Keratinocyte (primary cell): ENCODE results near the gene OSBPL5. TPM values are rescaled to one million over a fixed set of nuclear protein-coding genes. Genes with fewer than 3 reads are reported as not detected.

Experiments
- DNase-seq: peaks from one replicate; pipeline ENCODE4 v3.0.0-alpha.2; 2011; ENCODE audit warnings: low read depth, missing footprints, low spot score
- FAIRE-seq: peaks from 2 replicates; lab custom pipeline; 2011; peaks lifted over from hg19 to GRCh38; lab: Jason Lieb, UNC
- H2AFZ ChIP-seq: 2 replicates; pipeline ENCODE4 v1.6.0; 2012; ENCODE audit warnings: low read length, control low read depth, inconsistent platforms; ENCODE audit not compliant: control insufficient read depth
- H3K27ac ChIP-seq: 2 replicates; pipeline ENCODE4 v1.5.1; 2011; ENCODE audit warnings: low read length; ENCODE audit not compliant: control insufficient read depth, insufficient read depth
- H3K27me3 ChIP-seq: 3 replicates; pipeline ENCODE4 v1.6.0; 2011; ENCODE audit warnings: low read length; ENCODE audit not compliant: control insufficient read depth, insufficient read depth; ENCODE audit errors: extremely low read depth
- H3K36me3 ChIP-seq, 2 experiments: 2 replicates in 1 of 2; 3 replicates in 1 of 2; pipeline ENCODE4 v1.5.1; 2011; ENCODE audit warnings: low read length in 2 of 2, mild to moderate bottlenecking in 1 of 2; ENCODE audit not compliant: control insufficient read depth in 2 of 2, insufficient read depth in 2 of 2; ENCODE audit errors: extremely low read depth in 1 of 2
- H3K4me1 ChIP-seq: 3 replicates; pipeline ENCODE4 v1.5.1; 2011; ENCODE audit warnings: low read length; ENCODE audit not compliant: control insufficient read depth, insufficient read depth; ENCODE audit errors: extremely low read depth
- H3K4me2 ChIP-seq: 3 replicates; pipeline ENCODE4 v1.6.0; 2011; ENCODE audit warnings: low read depth, low read length; ENCODE audit not compliant: control insufficient read depth, insufficient read depth; ENCODE audit errors: extremely low read depth
- H3K4me3 ChIP-seq, 3 experiments: fragments of 200-600 bp in 1 of 3; sonication (generic) in 1 of 3; 2 replicates in 2 of 3; 3 replicates in 1 of 3; pipeline ENCODE4 v1.5.1; 2011 to 2016; ENCODE audit warnings: low read length in 3 of 3, mild to moderate bottlenecking in 3 of 3, control low read depth in 2 of 3, inconsistent platforms in 1 of 3, low read depth in 1 of 3, mixed read lengths in 1 of 3, mixed run types in 1 of 3, moderate library complexity in 1 of 3; ENCODE audit not compliant: control insufficient read depth in 2 of 3, insufficient read depth in 2 of 3; ENCODE audit errors: extremely low read depth in 1 of 3
- H3K79me2 ChIP-seq: 2 replicates; pipeline ENCODE4 v1.6.0; 2012; ENCODE audit warnings: low read length; ENCODE audit not compliant: control insufficient read depth, insufficient read depth
- H3K9ac ChIP-seq: 3 replicates; pipeline ENCODE4 v1.6.0; 2011; ENCODE audit warnings: low read length; ENCODE audit not compliant: control insufficient read depth, insufficient read depth; ENCODE audit errors: extremely low read depth
- H3K9me1 ChIP-seq: 3 replicates; pipeline ENCODE4 v1.6.0; 2011; ENCODE audit warnings: low read length; ENCODE audit not compliant: control insufficient read depth, insufficient read depth; ENCODE audit errors: extremely low read depth
- H3K9me3 ChIP-seq: 2 replicates; pipeline ENCODE4 v1.5.1; 2012; ENCODE audit warnings: low read depth, low read length; ENCODE audit not compliant: control insufficient read depth
- H4K20me1 ChIP-seq: 3 replicates; pipeline ENCODE4 v1.6.0; 2011; ENCODE audit warnings: low read length; ENCODE audit not compliant: control insufficient read depth, insufficient read depth; ENCODE audit errors: extremely low read depth
- CTCF ChIP-seq, 3 experiments: IDR thresholded peaks in 1 of 3; conservative IDR thresholded peaks in 1 of 3; optimal IDR thresholded peaks in 1 of 3; 2 replicates in 2 of 3; 3 replicates in 1 of 3; pipeline versions ENCODE3 to v1.5.1; 2011; ENCODE audit warnings: low read length in 3 of 3, mild to moderate bottlenecking in 3 of 3, moderate library complexity in 2 of 3, control low read depth in 1 of 3, inconsistent platforms in 1 of 3; ENCODE audit not compliant: insufficient read depth in 2 of 3; ENCODE audit errors: extremely low read depth in 1 of 3
- EZH2 ChIP-seq: IDR thresholded peaks from one replicate; pipeline ENCODE4 v1.6.1; 2012; ENCODE audit warnings: inconsistent platforms, mild to moderate bottlenecking, low read length, moderate library complexity
- dilution Hi-C: fragments of 300-500 bp; cut with MboI; formaldehyde crosslinking; loops from one replicate; pipeline ENCODE4 v1.7.0; 2020; ENCODE audit warnings: low sequenced_read_pairs; ENCODE audit not compliant: extremely low pct_ligation_motif_present
- polyA plus RNA-seq, 5 experiments: library from polyadenylated mRNA; depleted of rRNA in 3 of 5; stranded (reverse) in 3 of 5; stranded (forward) in 1 of 5; unstranded in 1 of 5; fragments of >200 nt; gene quantifications; 1 replicate in 1 of 5; 2 replicates in 3 of 5; 3 replicates in 1 of 5; pipeline versions ENCODE4 v1.2.1 to v1.2.3, GENCODE V29; 2011 to 2012; ENCODE audit warnings: missing spikeins in 2 of 5, low read depth in 1 of 5, low replicate concordance in 1 of 5

Gene OSBPL5
- polyA plus RNA-seq, 1 donor (not counting 4 experiments of a cell fraction or from before 2014, with no cell fraction given), result 3.0 TPM

GRCh38 chr11:3051196-3052108 lies 113.7 kb downstream of the OSBPL5 start:
- H3K27me3 ChIP-seq, result no peaks in the 10 kb centered on the region
- H3K79me2 ChIP-seq, result peaks cover 89% of the 10 kb centered on the region
- FAIRE-seq (no peak), DNase-seq (no peak)
- H3K9me1 ChIP-seq, result peaks cover 10% of the 10 kb centered on the region
- TF ChIP-seq EZH2, result no peak
- no peak for TF ChIP-seq CTCF (optimal IDR thresholded peaks at IDR 0.05 in 1 of 3, IDR thresholded peaks at IDR 0.05 in 1 of 3, conservative IDR thresholded peaks at IDR 0.05 in 1 of 3; ENCODE audit: extremely low read depth in 1 of 3, insufficient read depth in 2 of 3, low read length in 3 of 3)
- H3K9me3 ChIP-seq, result no peaks in the 10 kb centered on the region
- H3K4me3 ChIP-seq, result no peak overlapping the region
- no peak overlapping the region for H2AFZ ChIP-seq
- H3K4me2 ChIP-seq, result no peak overlapping the region
- H3K4me1 ChIP-seq, result peaks cover 25% of the 10 kb centered on the region
- no peak overlapping the region for H3K27ac ChIP-seq
- peaks cover 19 to 33% of the 10 kb centered on the region in 2 experiments for H3K36me3 ChIP-seq
- peaks cover 47% of the 10 kb centered on the region for H4K20me1 ChIP-seq
- no peak overlapping the region for H3K9ac ChIP-seq
- dilution Hi-C loops, result no loop called here

DNA sequence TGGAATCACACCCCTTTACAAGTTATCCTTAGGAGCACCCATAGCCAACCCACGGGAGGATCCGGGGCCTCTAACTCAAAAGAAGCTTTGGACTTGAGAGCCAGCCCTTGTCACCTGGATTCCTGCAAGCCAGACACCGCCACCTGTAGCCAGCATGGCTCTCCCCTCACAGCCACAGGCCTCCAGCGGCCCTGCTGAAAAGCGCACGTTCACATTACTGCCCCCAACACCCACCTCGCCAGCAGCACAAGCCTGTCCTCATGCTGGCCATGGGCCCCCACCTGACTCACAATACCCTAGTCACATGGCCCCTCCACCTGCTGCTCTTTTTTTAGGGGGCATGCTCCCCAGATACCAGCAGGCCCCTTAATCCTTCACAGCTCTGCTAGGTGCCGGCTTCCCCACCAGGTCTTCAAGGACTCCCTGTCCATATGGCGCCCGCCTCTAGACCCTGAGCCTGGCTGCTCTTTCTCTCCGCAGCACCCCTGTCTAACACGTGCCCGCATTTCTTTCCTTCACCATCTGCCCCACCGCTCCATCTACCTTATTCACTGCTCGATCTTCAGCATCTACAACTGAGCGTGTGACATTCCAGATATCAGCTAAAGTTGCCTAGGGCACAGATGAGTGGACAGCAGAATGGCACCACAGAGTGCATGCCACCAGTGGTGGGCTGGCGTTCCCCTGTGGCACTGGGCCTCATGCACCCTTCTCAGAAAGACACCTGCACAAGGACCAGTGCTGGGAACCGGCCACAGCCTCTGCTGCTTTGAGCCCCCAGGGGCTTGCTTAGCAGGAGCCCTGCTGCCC lies 114.5 kb downstream of the OSBPL5 start:
- Histone ChIP-seq H3K36me3 (peaks cover 22 to 42% of the 10 kb centered on the region in 2 experiments), H2AFZ (no peak overlapping the region), H3K27ac (no peak overlapping the region), H3K4me2 (no peak overlapping the region), H3K9me1 (peaks cover 14% of the 10 kb centered on the region), H4K20me1 (peaks cover 56% of the 10 kb centered on the region), H3K9me3 (no peaks in the 10 kb centered on the region), H3K4me1 (peaks cover 17% of the 10 kb centered on the region), H3K4me3 (no peak overlapping the region), H3K9ac (no peak overlapping the region), H3K27me3 (no peaks in the 10 kb centered on the region), H3K79me2 (peaks cover 89% of the 10 kb centered on the region)
- no peak for TF ChIP-seq CTCF (optimal IDR thresholded peaks at IDR 0.05 in 1 of 3, IDR thresholded peaks at IDR 0.05 in 1 of 3, conservative IDR thresholded peaks at IDR 0.05 in 1 of 3; ENCODE audit: extremely low read depth in 1 of 3, insufficient read depth in 2 of 3, low read length in 3 of 3)
- no peak for TF ChIP-seq EZH2
- no peak for FAIRE-seq
- dilution Hi-C loops, result no loop called here
- no peak for DNase-seq
